HEK293 (cell line): ENCODE data around the gene ATP6AP2.

Experiments used
- CTCF ChIA-PET: fragments of 350-600 bp; formaldehyde crosslinking; extraction: SDS; loops from one replicate; lab custom pipeline; 2021; ENCODE audit warnings: antibody characterized with exemption; lab: Yijun Ruan, JAX
- POLR2A ChIA-PET: fragments of 300-600 bp; formaldehyde crosslinking; extraction: SDS; loops from one replicate; lab custom pipeline; 2020; ENCODE audit warnings: antibody characterized with exemption, inconsistent platforms; lab: Yijun Ruan, JAX
- H3K27ac ChIP-seq: fragments of 200-500 bp; sonication (Bioruptor generic); 2 replicates; pipeline ENCODE4 v1.5.1; 2014; ENCODE audit warnings: low read depth, low read length, control low read depth, inconsistent platforms; ENCODE audit errors: extremely low read depth
- H3K36me3 ChIP-seq, 2 experiments: fragments of 200-500 bp in 1 of 2; sonication (Bioruptor generic) in 1 of 2; 1 replicate in 1 of 2; 2 replicates in 1 of 2; pipeline ENCODE4 v1.5.1; 2014 to 2017; ENCODE audit warnings: inconsistent platforms in 2 of 2, low read length in 2 of 2; ENCODE audit not compliant: control insufficient read depth in 2 of 2, insufficient read depth in 1 of 2
- H3K4me1 ChIP-seq: fragments of 200-500 bp; sonication (Bioruptor generic); 2 replicates; pipeline ENCODE4 v1.5.1; 2014; ENCODE audit warnings: mild to moderate bottlenecking, low read length, inconsistent platforms; ENCODE audit not compliant: control insufficient read depth, insufficient read depth
- H3K4me3 ChIP-seq: 2 replicates; pipeline ENCODE4 v1.5.1; 2011; ENCODE audit warnings: low read depth, mild to moderate bottlenecking, control low read depth, low read length, moderate library complexity
- H3K9me3 ChIP-seq: fragments of 200-500 bp; sonication (Bioruptor generic); 2 replicates; pipeline ENCODE4 v1.5.1; 2014; ENCODE audit warnings: low read depth, low read length, inconsistent platforms; ENCODE audit not compliant: control insufficient read depth, insufficient read depth
- KLF10 ChIP-seq: fragments of 450-650 bp; IDR thresholded peaks from 2 replicates; pipeline ENCODE4 v1.5.1; 2018; ENCODE audit warnings: missing biosample characterization, mild to moderate bottlenecking, missing genetic modification characterization
- KLF9 ChIP-seq: fragments of 450-650 bp; formaldehyde crosslinking; IDR thresholded peaks from 2 replicates; pipeline ENCODE4 v1.5.1; 2016; ENCODE audit warnings: missing biosample characterization, missing genetic modification characterization, low read depth
- WT1 ChIP-seq: fragments of 450-650 bp; formaldehyde crosslinking; IDR thresholded peaks from 2 replicates; pipeline ENCODE4 v1.5.1; 2016; ENCODE audit warnings: missing biosample characterization, missing genetic modification characterization
- YY1 ChIP-seq: fragments of 450-650 bp; formaldehyde crosslinking; IDR thresholded peaks from 2 replicates; pipeline ENCODE4 v1.5.1; 2018; ENCODE audit warnings: missing biosample characterization, missing genetic modification characterization
- ZBTB20 ChIP-seq: fragments of 450-650 bp; formaldehyde crosslinking; IDR thresholded peaks from 2 replicates; pipeline ENCODE4 v1.5.1; 2016; ENCODE audit warnings: missing biosample characterization, missing genetic modification characterization
- ZNF112 ChIP-seq: fragments of 450-650 bp; formaldehyde crosslinking; IDR thresholded peaks from 2 replicates; pipeline ENCODE4 v1.5.0; 2017; ENCODE audit warnings: missing biosample characterization, missing genetic modification characterization
- ZNF155 ChIP-seq: fragments of 450-650 bp; formaldehyde crosslinking; IDR thresholded peaks from 2 replicates; pipeline ENCODE4 v1.5.1; 2016; ENCODE audit warnings: missing biosample characterization, missing genetic modification characterization
- ZNF175 ChIP-seq: fragments of 450-650 bp; formaldehyde crosslinking; IDR thresholded peaks from 2 replicates; pipeline ENCODE4 v1.5.1; 2016; ENCODE audit warnings: missing biosample characterization, missing genetic modification characterization
- ZNF19 ChIP-seq: fragments of 450-650 bp; formaldehyde crosslinking; IDR thresholded peaks from 2 replicates; pipeline ENCODE4; 2016; ENCODE audit warnings: missing biosample characterization, missing genetic modification characterization, low read depth
- ZNF248 ChIP-seq: fragments of 450-650 bp; formaldehyde crosslinking; IDR thresholded peaks from 2 replicates; pipeline ENCODE4 v1.5.1; 2017; ENCODE audit warnings: missing biosample characterization, missing genetic modification characterization
- ZNF302 ChIP-seq: fragments of 450-650 bp; formaldehyde crosslinking; IDR thresholded peaks from 2 replicates; pipeline ENCODE4 v1.5.1; 2016; ENCODE audit warnings: missing biosample characterization, missing genetic modification characterization, low read depth
- ZNF394 ChIP-seq: fragments of 450-650 bp; formaldehyde crosslinking; IDR thresholded peaks from 2 replicates; pipeline ENCODE4 v1.5.1; 2016; ENCODE audit warnings: missing biosample characterization, missing genetic modification characterization, mild to moderate bottlenecking, moderate library complexity, borderline replicate concordance
- ZNF473 ChIP-seq: fragments of 450-650 bp; formaldehyde crosslinking; IDR thresholded peaks from 2 replicates; pipeline ENCODE4 v1.5.1; 2017; ENCODE audit warnings: missing biosample characterization, missing genetic modification characterization
- ZNF48 ChIP-seq: fragments of 450-650 bp; formaldehyde crosslinking; IDR thresholded peaks from 2 replicates; pipeline ENCODE4 v1.5.1; 2016; ENCODE audit warnings: missing biosample characterization, missing genetic modification characterization
- ZNF560 ChIP-seq: fragments of 450-650 bp; formaldehyde crosslinking; IDR thresholded peaks from 2 replicates; pipeline ENCODE4 v1.5.1; 2017; ENCODE audit warnings: missing biosample characterization, missing genetic modification characterization, borderline replicate concordance
- ZNF561 ChIP-seq: fragments of 450-650 bp; IDR thresholded peaks from 2 replicates; pipeline ENCODE4 v1.5.1; 2018; ENCODE audit warnings: missing biosample characterization, missing genetic modification characterization, borderline replicate concordance
- ZNF571 ChIP-seq: fragments of 450-650 bp; formaldehyde crosslinking; IDR thresholded peaks from 2 replicates; pipeline ENCODE4 v1.5.0; 2017; ENCODE audit warnings: missing biosample characterization, missing genetic modification characterization
- ZNF600 ChIP-seq: fragments of 450-650 bp; formaldehyde crosslinking; IDR thresholded peaks from 2 replicates; pipeline ENCODE4 v1.5.1; 2016; ENCODE audit warnings: missing biosample characterization, missing genetic modification characterization
- ZNF626 ChIP-seq: fragments of 450-650 bp; sonication (Bioruptor Pico); formaldehyde crosslinking; IDR thresholded peaks from 2 replicates; pipeline ENCODE4 v1.5.1; 2018; ENCODE audit warnings: missing biosample characterization, missing genetic modification characterization, inconsistent platforms
- ZNF654 ChIP-seq: fragments of 450-650 bp; formaldehyde crosslinking; IDR thresholded peaks from 2 replicates; pipeline ENCODE4 v1.5.1; 2016; ENCODE audit warnings: low read depth, missing biosample characterization, missing genetic modification characterization
- ZNF658 ChIP-seq: fragments of 450-650 bp; formaldehyde crosslinking; IDR thresholded peaks from 2 replicates; pipeline ENCODE4; 2016; ENCODE audit warnings: missing biosample characterization, missing genetic modification characterization
- ZNF701 ChIP-seq: fragments of 450-650 bp; formaldehyde crosslinking; IDR thresholded peaks from 2 replicates; pipeline ENCODE4 v1.5.1; 2016; ENCODE audit warnings: missing biosample characterization, missing genetic modification characterization
- ZNF791 ChIP-seq: fragments of 450-650 bp; formaldehyde crosslinking; IDR thresholded peaks from 2 replicates; pipeline ENCODE4 v1.5.1; 2016; ENCODE audit warnings: missing biosample characterization, missing genetic modification characterization
- ZNF792 ChIP-seq: fragments of 450-650 bp; formaldehyde crosslinking; IDR thresholded peaks from 2 replicates; pipeline ENCODE4 v1.5.1; 2016; ENCODE audit warnings: missing biosample characterization, missing genetic modification characterization
- ZSCAN30 ChIP-seq: fragments of 450-650 bp; IDR thresholded peaks from 2 replicates; pipeline ENCODE4 v1.5.1; 2018; ENCODE audit warnings: missing biosample characterization, mild to moderate bottlenecking, missing genetic modification characterization, moderate library complexity
- TF ChIP-seq, protein P1 (sequence below): fragments of 450-650 bp; IDR thresholded peaks from 2 replicates; pipeline ENCODE4 v1.5.1; 2018; ENCODE audit warnings: missing biosample characterization, mild to moderate bottlenecking, missing genetic modification characterization
- TF ChIP-seq, protein P2 (sequence below): fragments of 450-650 bp; formaldehyde crosslinking; IDR thresholded peaks from 2 replicates; pipeline ENCODE4 v1.5.1; 2016; ENCODE audit warnings: missing biosample characterization, missing genetic modification characterization
- TF ChIP-seq, protein P3 (sequence below): fragments of 450-650 bp; formaldehyde crosslinking; IDR thresholded peaks from 2 replicates; pipeline ENCODE4 v1.5.1; 2016; ENCODE audit warnings: missing biosample characterization, missing genetic modification characterization
- TF ChIP-seq, protein P4 (sequence below): fragments of 450-650 bp; formaldehyde crosslinking; IDR thresholded peaks from 2 replicates; pipeline ENCODE4 v1.5.1; 2016; ENCODE audit warnings: missing biosample characterization, missing genetic modification characterization

ATP6AP2 gene

DNA sequence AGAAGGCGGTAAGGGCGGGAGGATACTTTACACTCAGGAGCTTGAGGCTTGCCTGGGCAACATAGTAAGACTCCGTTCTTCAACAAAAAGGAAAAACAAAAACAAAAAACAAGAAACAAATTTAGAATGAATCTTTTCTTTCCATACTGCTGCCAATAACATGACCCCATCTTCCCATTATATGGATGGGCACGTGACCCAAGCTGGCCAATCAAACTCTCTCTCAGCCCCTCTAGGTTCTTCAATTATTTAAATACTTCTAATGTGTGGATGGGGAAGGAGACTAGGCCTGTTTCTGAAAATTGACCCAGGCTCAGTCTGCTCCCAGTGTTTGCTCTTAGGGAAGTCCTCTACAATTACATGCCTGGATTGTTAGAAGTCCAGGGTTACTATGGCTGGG lies 22.2 kb upstream of the ATP6AP2 start (continued):
- TF ChIP-seq ZNF394 (tag by site-specific recombination), result no peak
- no peak for TF ChIP-seq ZNF626
- no peak for TF ChIP-seq ZNF48 (tag by site-specific recombination)
- TF ChIP-seq, protein P1, sequence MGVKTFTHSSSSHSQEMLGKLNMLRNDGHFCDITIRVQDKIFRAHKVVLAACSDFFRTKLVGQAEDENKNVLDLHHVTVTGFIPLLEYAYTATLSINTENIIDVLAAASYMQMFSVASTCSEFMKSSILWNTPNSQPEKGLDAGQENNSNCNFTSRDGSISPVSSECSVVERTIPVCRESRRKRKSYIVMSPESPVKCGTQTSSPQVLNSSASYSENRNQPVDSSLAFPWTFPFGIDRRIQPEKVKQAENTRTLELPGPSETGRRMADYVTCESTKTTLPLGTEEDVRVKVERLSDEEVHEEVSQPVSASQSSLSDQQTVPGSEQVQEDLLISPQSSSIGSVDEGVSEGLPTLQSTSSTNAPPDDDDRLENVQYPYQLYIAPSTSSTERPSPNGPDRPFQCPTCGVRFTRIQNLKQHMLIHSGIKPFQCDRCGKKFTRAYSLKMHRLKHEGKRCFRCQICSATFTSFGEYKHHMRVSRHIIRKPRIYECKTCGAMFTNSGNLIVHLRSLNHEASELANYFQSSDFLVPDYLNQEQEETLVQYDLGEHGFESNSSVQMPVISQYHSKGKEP (tag by site-specific recombination), result no peak
- TF ChIP-seq ZNF658 (tag by site-specific recombination), result no peak

DNA sequence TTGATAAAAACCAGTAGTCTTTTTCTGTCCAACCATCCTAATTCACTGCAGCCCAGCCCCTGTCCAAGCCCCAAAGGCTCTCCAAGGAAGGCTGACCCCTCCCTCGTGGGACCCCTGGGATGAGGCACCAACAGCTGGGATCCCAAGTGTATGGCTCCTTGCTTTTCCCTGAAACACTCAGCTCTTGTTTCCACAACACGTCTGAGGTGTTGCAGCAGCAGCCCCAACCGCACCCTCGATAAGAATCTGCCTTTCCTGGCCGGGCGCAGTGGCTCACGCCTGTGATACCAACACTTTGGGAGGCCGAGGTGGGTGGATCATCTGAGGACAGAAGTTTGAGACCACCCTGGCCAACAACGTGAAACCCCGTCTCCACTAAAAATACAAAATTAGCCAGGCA lies 17.0 kb upstream of the ATP6AP2 start:
- ChIA-PET CTCF (interaction anchor here (0.7 to 3.2 kb wide), 3 partner anchors 10 to 337 kb away, joined by 5 to 14 read pairs (median 6); no protein-coding TSS in a partner anchor), POLR2A (interaction anchor here (0.7 kb wide), 1 partner anchor 147 kb away, joined by 3 read pairs; no protein-coding TSS in a partner anchor)
- H3K27ac ChIP-seq, result no peak overlapping the region
- no peaks in the 10 kb centered on the region for H3K4me1 ChIP-seq
- H3K9me3 ChIP-seq, result no peaks in the 10 kb centered on the region
- TF ChIP-seq YY1 (tag by site-specific recombination) (no peak), ZNF792 (tag by site-specific recombination) (no peak), ZNF600 (tag by site-specific recombination) (no peak), ZNF701 (tag by site-specific recombination) (no peak), KLF9 (tag by site-specific recombination) (no peak), ZNF248 (tag by site-specific recombination) (no peak), ZNF112 (tag by site-specific recombination) (no peak), ZBTB20 (tag by site-specific recombination) (no peak), ZNF175 (tag by site-specific recombination) (no peak), ZNF155 (tag by site-specific recombination) (no peak), ZSCAN30 (tag by site-specific recombination) (no peak), ZNF561 (no peak), WT1 (tag by site-specific recombination) (no peak), KLF10 (tag by site-specific recombination) (no peak), ZNF654 (tag by site-specific recombination) (no peak), ZNF560 (no peak)
- TF ChIP-seq, protein P2, sequence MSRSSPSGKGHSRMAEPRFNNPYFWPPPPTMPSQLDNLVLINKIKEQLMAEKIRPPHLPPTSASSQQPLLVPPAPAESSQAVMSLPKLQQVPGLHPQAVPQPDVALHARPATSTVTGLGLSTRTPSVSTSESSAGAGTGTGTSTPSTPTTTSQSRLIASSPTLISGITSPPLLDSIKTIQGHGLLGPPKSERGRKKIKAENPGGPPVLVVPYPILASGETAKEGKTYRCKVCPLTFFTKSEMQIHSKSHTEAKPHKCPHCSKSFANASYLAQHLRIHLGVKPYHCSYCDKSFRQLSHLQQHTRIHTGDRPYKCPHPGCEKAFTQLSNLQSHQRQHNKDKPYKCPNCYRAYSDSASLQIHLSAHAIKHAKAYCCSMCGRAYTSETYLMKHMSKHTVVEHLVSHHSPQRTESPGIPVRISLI (tag by site-specific recombination), result no peak
- no peaks in the 10 kb centered on the region for H3K36me3 ChIP-seq
- no peak overlapping the region for H3K4me3 ChIP-seq

DNA sequence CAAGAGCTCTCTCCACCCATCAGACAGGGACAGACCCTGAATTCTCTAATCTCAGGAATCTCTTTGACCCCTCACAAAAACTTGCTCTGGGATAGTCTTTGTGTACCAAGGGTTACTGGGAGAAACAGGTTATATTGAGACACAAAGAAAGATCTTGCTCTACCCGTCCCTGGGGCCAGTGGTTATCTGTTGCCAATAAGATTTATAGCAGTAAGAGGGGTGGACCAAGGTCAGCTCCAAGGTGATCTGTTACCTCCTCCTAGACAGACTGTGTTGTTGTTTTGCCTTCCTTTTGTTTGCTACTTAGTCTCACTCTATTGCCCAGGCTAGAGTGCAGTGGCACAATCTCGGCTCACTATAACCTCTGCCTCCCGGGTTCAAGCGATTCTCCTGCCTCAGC lies 16.3 kb upstream of the ATP6AP2 start:
- no peaks in the 10 kb centered on the region for H3K36me3 ChIP-seq
- no peaks in the 10 kb centered on the region for H3K4me1 ChIP-seq
- H3K27ac ChIP-seq, result no peak overlapping the region
- H3K4me3 ChIP-seq, result no peak overlapping the region
- H3K9me3 ChIP-seq, result no peaks in the 10 kb centered on the region
- CTCF ChIA-PET, result interaction anchor here (0.8 to 3.2 kb wide), 2 partner anchors 10 to 20 kb away, joined by 6 to 14 read pairs; no protein-coding TSS in a partner anchor
- POLR2A ChIA-PET, result no interaction called here
- TF ChIP-seq, protein P3, sequence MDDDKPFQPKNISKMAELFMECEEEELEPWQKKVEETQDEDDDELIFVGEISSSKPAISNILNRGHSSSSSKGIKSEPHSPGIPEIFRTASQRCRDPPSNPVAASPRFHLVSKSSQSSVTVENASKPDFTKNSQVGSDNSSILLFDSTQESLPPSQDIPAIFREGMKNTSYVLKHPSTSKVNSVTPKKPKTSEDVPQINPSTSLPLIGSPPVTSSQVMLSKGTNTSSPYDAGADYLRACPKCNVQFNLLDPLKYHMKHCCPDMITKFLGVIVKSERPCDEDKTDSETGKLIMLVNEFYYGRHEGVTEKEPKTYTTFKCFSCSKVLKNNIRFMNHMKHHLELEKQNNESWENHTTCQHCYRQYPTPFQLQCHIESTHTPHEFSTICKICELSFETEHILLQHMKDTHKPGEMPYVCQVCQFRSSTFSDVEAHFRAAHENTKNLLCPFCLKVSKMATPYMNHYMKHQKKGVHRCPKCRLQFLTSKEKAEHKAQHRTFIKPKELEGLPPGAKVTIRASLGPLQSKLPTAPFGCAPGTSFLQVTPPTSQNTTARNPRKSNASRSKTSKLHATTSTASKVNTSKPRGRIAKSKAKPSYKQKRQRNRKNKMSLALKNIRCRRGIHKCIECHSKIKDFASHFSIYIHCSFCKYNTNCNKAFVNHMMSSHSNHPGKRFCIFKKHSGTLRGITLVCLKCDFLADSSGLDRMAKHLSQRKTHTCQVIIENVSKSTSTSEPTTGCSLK (tag by site-specific recombination), result no peak
- TF ChIP-seq ZNF302 (tag by site-specific recombination), result no peak
- no peak for TF ChIP-seq ZNF473 (tag by site-specific recombination)
- TF ChIP-seq, protein P4, sequence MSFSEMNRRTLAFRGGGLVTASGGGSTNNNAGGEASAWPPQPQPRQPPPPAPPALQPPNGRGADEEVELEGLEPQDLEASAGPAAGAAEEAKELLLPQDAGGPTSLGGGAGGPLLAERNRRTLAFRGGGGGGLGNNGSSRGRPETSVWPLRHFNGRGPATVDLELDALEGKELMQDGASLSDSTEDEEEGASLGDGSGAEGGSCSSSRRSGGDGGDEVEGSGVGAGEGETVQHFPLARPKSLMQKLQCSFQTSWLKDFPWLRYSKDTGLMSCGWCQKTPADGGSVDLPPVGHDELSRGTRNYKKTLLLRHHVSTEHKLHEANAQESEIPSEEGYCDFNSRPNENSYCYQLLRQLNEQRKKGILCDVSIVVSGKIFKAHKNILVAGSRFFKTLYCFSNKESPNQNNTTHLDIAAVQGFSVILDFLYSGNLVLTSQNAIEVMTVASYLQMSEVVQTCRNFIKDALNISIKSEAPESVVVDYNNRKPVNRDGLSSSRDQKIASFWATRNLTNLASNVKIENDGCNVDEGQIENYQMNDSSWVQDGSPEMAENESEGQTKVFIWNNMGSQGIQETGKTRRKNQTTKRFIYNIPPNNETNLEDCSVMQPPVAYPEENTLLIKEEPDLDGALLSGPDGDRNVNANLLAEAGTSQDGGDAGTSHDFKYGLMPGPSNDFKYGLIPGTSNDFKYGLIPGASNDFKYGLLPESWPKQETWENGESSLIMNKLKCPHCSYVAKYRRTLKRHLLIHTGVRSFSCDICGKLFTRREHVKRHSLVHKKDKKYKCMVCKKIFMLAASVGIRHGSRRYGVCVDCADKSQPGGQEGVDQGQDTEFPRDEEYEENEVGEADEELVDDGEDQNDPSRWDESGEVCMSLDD (tag by site-specific recombination), result no peak
- TF ChIP-seq WT1 (tag by site-specific recombination), result no peak
- TF ChIP-seq ZNF600 (tag by site-specific recombination), result no peak
- no peak for TF ChIP-seq ZNF791 (tag by site-specific recombination)
- no peak for TF ChIP-seq ZNF571
- TF ChIP-seq ZNF19 (tag by site-specific recombination), result no peak
